ENCODE results near the gene NDE1. TPM values are rescaled to one million over a fixed set of nuclear protein-coding genes. Genes with fewer than 3 reads are reported as not detected.
"Not testable (repeated sequence)": the region's sequence is repeated elsewhere in the genome, so short reads cannot be mapped to it uniquely, and the experiment has no call there.

NDE1 gene
- total and polyA plus RNA-seq, 8 donors = 3.3 to 13.2 (median 5.9) TPM

- Histone ChIP-seq H3K36me3 (no peaks in the 10 kb centered on the region), H3K27me3 (no peaks in the 10 kb centered on the region), H3K4me1 (peaks cover 0 to 7% (median 0%) of the 10 kb centered on the region in 3 donors), H3K4me3 (no peak overlapping the region), H3K27ac (no peak overlapping the region), H3K9me3 (no peaks in the 10 kb centered on the region)
- ATAC-seq = no peak
- DNase-seq = no peak
- intact Hi-C loops (cut with DNase I) = no loop called here
- no peak for TF ChIP-seq CTCF (IDR thresholded peaks at IDR 0.05)
- WGBS, 2 donors = 90% methylated on average over 14 of the region's 14 CpGs
- no peak for FAIRE-seq
Measured at GRCh38 chr16:15652293-15653001, 2.4 kb downstream of the NDE1 start.

- FAIRE-seq = no peak
- no peak for TF ChIP-seq CTCF (IDR thresholded peaks at IDR 0.05)
- no peak overlapping the region for H3K27ac ChIP-seq
- H3K4me1 ChIP-seq = peaks cover 0 to 7% (median 0%) of the 10 kb centered on the region in 3 donors
- 40 to 42% methylated on average over 4 of the region's 4 CpGs for WGBS, 2 donors
- H3K27me3 ChIP-seq = no peaks in the 10 kb centered on the region
- no peak overlapping the region for H3K4me3 ChIP-seq
- no peaks in the 10 kb centered on the region for H3K36me3 ChIP-seq
- no peaks in the 10 kb centered on the region for H3K9me3 ChIP-seq
- no peak for DNase-seq
- no peak for ATAC-seq
- intact Hi-C loops (cut with DNase I) = no loop called here
Measured at GRCh38 chr16:15653227-15653626, 3.2 kb downstream of the NDE1 start.

- Histone ChIP-seq H3K27me3 (no peaks in the 10 kb centered on the region), H3K4me1 (peaks cover 0 to 3% (median 0%) of the 10 kb centered on the region in 3 donors), H3K9me3 (no peaks in the 10 kb centered on the region), H3K4me3 (no peak overlapping the region), H3K27ac (no peak overlapping the region), H3K36me3 (no peaks in the 10 kb centered on the region)
- DNase-seq = no peak
- 66 to 70% methylated on average over 2 of the region's 2 CpGs for WGBS, 2 donors
- no peak for ATAC-seq
- intact Hi-C loops (cut with DNase I) = no loop called here
- no peak for FAIRE-seq
- TF ChIP-seq CTCF (IDR thresholded peaks at IDR 0.05) = no peak
Measured at GRCh38 chr16:15654591-15654990, 4.5 kb downstream of the NDE1 start.

GRCh38 chr16:15655561-15655960 lies 5.5 kb downstream of the NDE1 start:
- H3K4me3 ChIP-seq; intact Hi-C loops (cut with DNase I); H3K9me3 ChIP-seq; H3K36me3 ChIP-seq; H3K4me1 ChIP-seq; H3K27ac ChIP-seq; DNase-seq; FAIRE-seq; H3K27me3 ChIP-seq; ATAC-seq: not testable (repeated sequence)
- WGBS, 2 donors = 90 to 98% methylated on average over 3 of the region's 6 CpGs

- WGBS, 2 donors = 81 to 83% methylated on average over 6 of the region's 6 CpGs
- no peak for ATAC-seq
- Histone ChIP-seq H3K36me3 (no peaks in the 10 kb centered on the region), H3K9me3 (no peaks in the 10 kb centered on the region), H3K4me1 (no peaks in the 10 kb centered on the region), H3K4me3 (no peak overlapping the region), H3K27ac (no peak overlapping the region), H3K27me3 (no peaks in the 10 kb centered on the region)
- no peak for DNase-seq
- no peak for FAIRE-seq
- intact Hi-C loops (cut with DNase I) = no loop called here
- no peak for TF ChIP-seq CTCF (IDR thresholded peaks at IDR 0.05)
Measured at GRCh38 chr16:15658149-15658548, 8.1 kb downstream of the NDE1 start.
